Endothelial cell of umbilical vein (primary cell): Measurements from ENCODE around the gene ADAM19. TPM values are rescaled to one million over a fixed set of nuclear protein-coding genes. Genes with fewer than 3 reads are reported as not detected.

Experiments
- BruUV-seq: library from RNA; stranded (reverse); fragments of 400-500 nt; replicated peaks from 2 replicates; lab custom pipeline; 2021; lab: Mats Ljungman, UMichigan
- CTCF ChIA-PET: fragments of 300-600, 350-600 bp; sonication (Branson Sonifier 250); formaldehyde crosslinking; loops from one replicate; lab custom pipeline; 2021; ENCODE audit warnings: antibody characterized with exemption, inconsistent platforms; lab: Charles Lee
- POLR2A ChIA-PET: fragments of 300-600, 350-600 bp; sonication (Branson Sonifier 250); formaldehyde crosslinking; loops from one replicate; lab custom pipeline; 2021; ENCODE audit warnings: antibody characterized with exemption, inconsistent platforms; lab: Charles Lee
- DNase-seq: peaks from one replicate; pipeline ENCODE4 v3.0.0-alpha.2; 2011; ENCODE audit warnings: low read depth, low spot score
- FAIRE-seq: peaks from 2 replicates; lab custom pipeline; 2011; peaks lifted over from hg19 to GRCh38; lab: Jason Lieb, UNC
- H2AFZ ChIP-seq: 2 replicates; pipeline ENCODE4 v1.6.0; 2012; ENCODE audit warnings: low read depth, low read length, control low read depth, inconsistent platforms
- H3K27ac ChIP-seq: 2 replicates; pipeline ENCODE4 v1.5.1; 2011; ENCODE audit warnings: low read depth, mild to moderate bottlenecking, control low read depth, low read length, moderate library complexity; ENCODE audit not compliant: insufficient read depth
- H3K27me3 ChIP-seq, 2 experiments: 2 replicates each; pipeline versions ENCODE4 v1.6.0 to v1.6.1; 2011; ENCODE audit warnings: low read length in 2 of 2, mixed read lengths in 1 of 2; ENCODE audit not compliant: control insufficient read depth in 2 of 2, insufficient read depth in 2 of 2
- H3K36me3 ChIP-seq, 2 experiments: 2 replicates in 1 of 2; 3 replicates in 1 of 2; pipeline ENCODE4 v1.5.1; 2011; ENCODE audit warnings: low read length in 2 of 2, mild to moderate bottlenecking in 1 of 2, moderate library complexity in 1 of 2; ENCODE audit not compliant: control insufficient read depth in 2 of 2, insufficient read depth in 2 of 2; ENCODE audit errors: extremely low read depth in 1 of 2
- H3K4me1 ChIP-seq: 3 replicates; pipeline ENCODE4 v1.5.1; 2011; ENCODE audit warnings: mild to moderate bottlenecking, low read length; ENCODE audit not compliant: control insufficient read depth, insufficient read depth; ENCODE audit errors: extremely low read depth
- H3K4me2 ChIP-seq: 2 replicates; pipeline ENCODE4 v1.6.1; 2011; ENCODE audit warnings: low read length, control low read depth, mixed read lengths; ENCODE audit not compliant: insufficient read depth
- H3K4me3 ChIP-seq, 3 experiments: fragments of 200-600 bp in 1 of 3; sonication (generic), shearing (Covaris generic) in 1 of 3; replicated peaks in 1 of 3; 2 replicates each; pipeline ENCODE4 v1.5.1; 2011 to 2016; ENCODE audit warnings: control low read depth in 3 of 3, low read length in 3 of 3, mild to moderate bottlenecking in 2 of 3, inconsistent platforms in 1 of 3, low read depth in 1 of 3, moderate library complexity in 1 of 3; ENCODE audit not compliant: insufficient read depth in 1 of 3
- H3K79me2 ChIP-seq: 2 replicates; pipeline ENCODE4 v1.6.0; 2012; ENCODE audit warnings: low read length, inconsistent platforms; ENCODE audit not compliant: control insufficient read depth, insufficient read depth
- H3K9ac ChIP-seq: replicated peaks from 2 replicates; pipeline ENCODE3; 2011; ENCODE audit warnings: low read length, control low read depth; ENCODE audit not compliant: insufficient read depth; ENCODE audit errors: extremely low read depth
- H3K9me1 ChIP-seq: replicated peaks from 3 replicates; pipeline ENCODE4 v1.6.0; 2011; ENCODE audit warnings: mild to moderate bottlenecking, low read length; ENCODE audit not compliant: control insufficient read depth, insufficient read depth; ENCODE audit errors: extremely low read depth
- H3K9me3 ChIP-seq: replicated peaks from 2 replicates; pipeline ENCODE4 v1.5.1; 2012; ENCODE audit warnings: low read length, inconsistent platforms; ENCODE audit not compliant: control insufficient read depth, insufficient read depth
- H4K20me1 ChIP-seq: replicated peaks from 2 replicates; pipeline ENCODE3; 2011; ENCODE audit warnings: mild to moderate bottlenecking, low read length; ENCODE audit not compliant: control insufficient read depth, insufficient read depth; ENCODE audit errors: extremely low read depth
- EZH2 ChIP-seq: IDR thresholded peaks from 2 replicates; pipeline ENCODE4 v1.6.1; 2012; ENCODE audit warnings: borderline replicate concordance, low read depth, mild to moderate bottlenecking, moderate library complexity, low read length, inconsistent platforms; ENCODE audit not compliant: severe bottlenecking
- FOS ChIP-seq: IDR thresholded peaks from 2 replicates; pipeline ENCODE4 v1.6.1; 2011; ENCODE audit warnings: mild to moderate bottlenecking, low read length, moderate library complexity, borderline replicate concordance; ENCODE audit not compliant: insufficient read depth
- GATA2 ChIP-seq: IDR thresholded peaks from 2 replicates; pipeline ENCODE4 v1.7.0; 2011; ENCODE audit warnings: low read depth, mild to moderate bottlenecking, moderate library complexity, mixed read lengths, low read length; ENCODE audit not compliant: insufficient read length, insufficient read depth
- JUN ChIP-seq: IDR thresholded peaks from 2 replicates; pipeline ENCODE4 v1.6.1; 2011; ENCODE audit warnings: borderline replicate concordance, low read depth; ENCODE audit not compliant: insufficient read length, insufficient read depth
- MYC ChIP-seq: IDR thresholded peaks from one replicate; pipeline ENCODE4 v1.6.1; 2011; ENCODE audit warnings: mild to moderate bottlenecking, low read depth, low read length
- POLR2A ChIP-seq: IDR thresholded peaks from 2 replicates; pipeline ENCODE4 v1.6.1; 2012; ENCODE audit warnings: low read depth, mild to moderate bottlenecking, control low read depth, low read length
- POLR2AphosphoS5 ChIP-seq: IDR thresholded peaks from 2 replicates; pipeline ENCODE4 v1.6.1; 2012; ENCODE audit warnings: low read depth, mild to moderate bottlenecking, control low read depth, low read length, moderate library complexity; ENCODE audit not compliant: insufficient read depth
- dilution Hi-C: fragments of 300-500 bp; cut with MboI; formaldehyde crosslinking; loops from one replicate; pipeline ENCODE4 v1.15.0; 2019; ENCODE audit warnings: low sequenced_read_pairs; ENCODE audit not compliant: extremely low pct_ligation_motif_present
- intact Hi-C: fragments of 100-400 bp; cut with micrococcal nuclease; formaldehyde crosslinking; loops from one replicate; pipeline ENCODE4 v1.10.0; 2022
- polyA plus RNA-seq, 4 experiments: library from polyadenylated mRNA; depleted of rRNA in 3 of 4; stranded (reverse) in 3 of 4; unstranded in 1 of 4; fragments of >200 nt; gene quantifications; 2 replicates each; pipeline versions ENCODE4 v1.2.1 to v1.2.3, GENCODE V29; 2011 to 2012; ENCODE audit warnings: missing spikeins in 1 of 4
- total RNA-seq: library from RNA; stranded (reverse); gene quantifications from 2 replicates; pipeline ENCODE4 v1.2.3, GENCODE V29; 2021
- TF ChIP-seq, protein P1 (sequence below): IDR thresholded peaks from 2 replicates; pipeline ENCODE4 v1.6.1; 2011; ENCODE audit not compliant: insufficient read depth, insufficient read length
- TF ChIP-seq, protein P2 (sequence below), 2 donors: IDR thresholded peaks; 1 replicate in 1 of 2; 2 replicates in 1 of 2; pipeline ENCODE4 v1.5.1; 2011; ENCODE audit warnings: low read length in 2 of 2, mild to moderate bottlenecking in 2 of 2, moderate library complexity in 2 of 2, control low read depth in 1 of 2, inconsistent platforms in 1 of 2, low read depth in 1 of 2; ENCODE audit not compliant: insufficient read depth in 1 of 2; ENCODE audit errors: extremely low read depth in 1 of 2

The ADAM19 gene
- total and polyA plus RNA-seq, 2 donors (not counting 3 experiments of a cell fraction or from before 2014, with no cell fraction given) = 10.0 to 22.6 TPM

DNA sequence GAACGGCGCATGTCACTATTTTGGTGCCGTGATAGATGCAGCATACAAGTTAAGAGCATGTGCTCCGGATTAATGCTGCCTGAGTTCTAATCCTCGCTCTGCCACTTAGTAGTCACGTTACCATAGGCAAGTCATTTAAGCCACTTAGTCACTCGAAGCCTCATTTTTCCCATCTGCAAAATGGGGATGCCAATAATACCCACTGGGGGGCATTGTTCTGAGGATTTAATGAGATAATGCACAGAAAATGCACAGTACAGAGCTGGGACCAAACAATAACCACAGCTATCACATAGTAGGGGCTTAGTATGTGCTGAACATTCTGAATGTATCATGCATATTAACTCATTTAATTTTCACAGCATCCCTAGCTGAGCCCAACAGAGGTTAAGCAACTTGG is 106.5 kb downstream of the ADAM19 start:
- ChIA-PET POLR2A (no interaction called here), CTCF (interaction anchor here (1.0 to 5.6 kb wide), 9 partner anchors 11 to 249 kb away, joined by 3 to 110 read pairs (median 25); no protein-coding TSS in a partner anchor)
- Histone ChIP-seq H4K20me1 (no peaks in the 10 kb centered on the region), H3K4me1 (peaks cover 6% of the 10 kb centered on the region), H3K36me3 (no peaks in the 10 kb centered on the region), H3K79me2 (no peaks in the 10 kb centered on the region), H3K9me3 (no peaks in the 10 kb centered on the region), H3K4me2 (no peak overlapping the region), H3K9me1 (no peaks in the 10 kb centered on the region), H3K27me3 (no peaks in the 10 kb centered on the region), H3K4me3 (no peak overlapping the region), H3K27ac (no peak overlapping the region), H3K9ac (no peak overlapping the region), H2AFZ (no peak overlapping the region)
- no peak for TF ChIP-seq GATA2
- TF ChIP-seq POLR2AphosphoS5 = no peak
- TF ChIP-seq JUN = no peak
- no peak for TF ChIP-seq EZH2
- TF ChIP-seq, protein P1, sequence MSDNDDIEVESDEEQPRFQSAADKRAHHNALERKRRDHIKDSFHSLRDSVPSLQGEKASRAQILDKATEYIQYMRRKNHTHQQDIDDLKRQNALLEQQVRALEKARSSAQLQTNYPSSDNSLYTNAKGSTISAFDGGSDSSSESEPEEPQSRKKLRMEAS = no peak
- no peak for TF ChIP-seq MYC
- TF ChIP-seq, protein P2, sequence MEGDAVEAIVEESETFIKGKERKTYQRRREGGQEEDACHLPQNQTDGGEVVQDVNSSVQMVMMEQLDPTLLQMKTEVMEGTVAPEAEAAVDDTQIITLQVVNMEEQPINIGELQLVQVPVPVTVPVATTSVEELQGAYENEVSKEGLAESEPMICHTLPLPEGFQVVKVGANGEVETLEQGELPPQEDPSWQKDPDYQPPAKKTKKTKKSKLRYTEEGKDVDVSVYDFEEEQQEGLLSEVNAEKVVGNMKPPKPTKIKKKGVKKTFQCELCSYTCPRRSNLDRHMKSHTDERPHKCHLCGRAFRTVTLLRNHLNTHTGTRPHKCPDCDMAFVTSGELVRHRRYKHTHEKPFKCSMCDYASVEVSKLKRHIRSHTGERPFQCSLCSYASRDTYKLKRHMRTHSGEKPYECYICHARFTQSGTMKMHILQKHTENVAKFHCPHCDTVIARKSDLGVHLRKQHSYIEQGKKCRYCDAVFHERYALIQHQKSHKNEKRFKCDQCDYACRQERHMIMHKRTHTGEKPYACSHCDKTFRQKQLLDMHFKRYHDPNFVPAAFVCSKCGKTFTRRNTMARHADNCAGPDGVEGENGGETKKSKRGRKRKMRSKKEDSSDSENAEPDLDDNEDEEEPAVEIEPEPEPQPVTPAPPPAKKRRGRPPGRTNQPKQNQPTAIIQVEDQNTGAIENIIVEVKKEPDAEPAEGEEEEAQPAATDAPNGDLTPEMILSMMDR (IDR thresholded peaks at IDR 0.05; ENCODE audit: extremely low read depth in 1 of 2, insufficient read depth in 1 of 2, low read depth in 1 of 2, low read length in 2 of 2) = no peak
- TF ChIP-seq FOS = no peak
- TF ChIP-seq POLR2A = no peak
- no TSS peak for BruUV-seq
- no peak for DNase-seq
- no peak for FAIRE-seq
- intact Hi-C loops (no loop called here), dilution Hi-C loops (no loop called here)
